Liver (tissue), 9 donors: Measurements from ENCODE around the gene MSANTD4. TPM values are rescaled to one million over a fixed set of nuclear protein-coding genes. Genes with fewer than 3 reads are reported as not detected.

ENCODE experiments used
- DNase-seq: peaks from one replicate; pipeline ENCODE4 v3.0.0-alpha.2; 2017; ENCODE audit warnings: low spot score
- H3K27ac ChIP-seq, 2 donors: one replicate each; pipeline ENCODE4 v1.7.0; 2013; ENCODE audit warnings: inconsistent platforms in 2 of 2, low read length in 2 of 2, control low read depth in 1 of 2, low read depth in 1 of 2, mild to moderate bottlenecking in 1 of 2
- H3K27me3 ChIP-seq, 4 donors: one replicate each; pipeline versions ENCODE4 v1.6.1 to v1.7.0; 2013; ENCODE audit warnings: low read length in 3 of 4, inconsistent platforms in 1 of 4, mild to moderate bottlenecking in 1 of 4, moderate library complexity in 1 of 4; ENCODE audit not compliant: control insufficient read depth in 4 of 4, insufficient read depth in 4 of 4
- H3K36me3 ChIP-seq, 4 donors: one replicate each; pipeline versions ENCODE4 v1.6.1 to v1.7.0; 2013; ENCODE audit warnings: low read length in 3 of 4, mild to moderate bottlenecking in 3 of 4, low read depth in 1 of 4, moderate library complexity in 1 of 4; ENCODE audit not compliant: control insufficient read depth in 4 of 4, insufficient read depth in 3 of 4
- H3K4me1 ChIP-seq, 4 donors: one replicate each; pipeline versions ENCODE4 v1.6.1 to v1.7.0; 2013; ENCODE audit warnings: low read length in 3 of 4, mild to moderate bottlenecking in 3 of 4, moderate library complexity in 1 of 4; ENCODE audit not compliant: control insufficient read depth in 4 of 4, insufficient read depth in 4 of 4
- H3K4me3 ChIP-seq, 3 donors: one replicate each; pipeline versions ENCODE4 v1.6.1 to v1.7.0; 2013; ENCODE audit warnings: low read length in 3 of 3, control low read depth in 1 of 3, low read depth in 1 of 3, mild to moderate bottlenecking in 1 of 3
- H3K9ac ChIP-seq, 2 donors: one replicate each; pipeline ENCODE4 v1.7.0; 2013; ENCODE audit warnings: low read length in 2 of 2, mild to moderate bottlenecking in 2 of 2, moderate library complexity in 2 of 2, control low read depth in 1 of 2, low read depth in 1 of 2
- H3K9me3 ChIP-seq, 4 donors: one replicate each; pipeline versions ENCODE4 v1.6.1 to v1.7.0; 2013; ENCODE audit warnings: low read length in 3 of 4; ENCODE audit not compliant: control insufficient read depth in 4 of 4
- ATF3 ChIP-seq: IDR thresholded peaks from 2 replicates; pipeline ENCODE4 v1.6.1; 2016; ENCODE audit warnings: antibody characterized with exemption
- CTCF ChIP-seq: fragments of 150-350 bp; IDR thresholded peaks from 2 replicates; pipeline ENCODE4 v1.5.1; 2017; ENCODE audit warnings: improper control_type of control experiment, low read depth, low read length; ENCODE audit not compliant: missing input control
- EGR1 ChIP-seq, 2 donors: IDR thresholded peaks; 2 replicates each; pipeline ENCODE4 v1.6.1; 2016 to 2018; ENCODE audit warnings: antibody characterized with exemption in 2 of 2, low read depth in 2 of 2
- FOXA1 ChIP-seq: IDR thresholded peaks from 2 replicates; pipeline ENCODE4 v1.6.1; 2016; ENCODE audit warnings: antibody characterized with exemption
- FOXA2 ChIP-seq: IDR thresholded peaks from 2 replicates; pipeline ENCODE4 v1.6.1; 2016; ENCODE audit warnings: antibody characterized with exemption
- GABPA ChIP-seq, 2 donors: IDR thresholded peaks in 1 of 2; conservative IDR thresholded peaks in 1 of 2; 2 replicates each; pipeline ENCODE4 v1.6.1; 2016; ENCODE audit warnings: antibody characterized with exemption in 2 of 2, mild to moderate bottlenecking in 1 of 2, moderate library complexity in 1 of 2
- HNF4A ChIP-seq, 2 donors: conservative IDR thresholded peaks; 2 replicates each; pipeline ENCODE4 v1.6.1; 2016; ENCODE audit warnings: antibody characterized with exemption in 2 of 2, mild to moderate bottlenecking in 2 of 2
- HNF4G ChIP-seq: IDR thresholded peaks from 2 replicates; pipeline ENCODE4 v1.6.1; 2016; ENCODE audit warnings: antibody characterized with exemption
- JUND ChIP-seq, 2 donors: IDR thresholded peaks; 2 replicates each; pipeline ENCODE4 v1.6.1; 2016; ENCODE audit warnings: antibody characterized with exemption in 2 of 2
- MAX ChIP-seq: IDR thresholded peaks from 2 replicates; pipeline ENCODE4 v1.6.1; 2016; ENCODE audit warnings: antibody characterized with exemption
- NR2F2 ChIP-seq: IDR thresholded peaks from 2 replicates; pipeline ENCODE4 v1.6.1; 2016; ENCODE audit warnings: antibody characterized with exemption
- RAD21 ChIP-seq, 2 donors: IDR thresholded peaks; 2 replicates each; pipeline ENCODE4 v1.6.1; 2016; ENCODE audit warnings: antibody characterized with exemption in 2 of 2, mild to moderate bottlenecking in 2 of 2
- REST ChIP-seq: IDR thresholded peaks from 2 replicates; pipeline ENCODE4 v1.6.1; 2016; ENCODE audit warnings: antibody characterized with exemption, mild to moderate bottlenecking
- RXRA ChIP-seq, 2 donors: IDR thresholded peaks; 2 replicates each; pipeline ENCODE4 v1.6.1; 2017 to 2018; ENCODE audit warnings: antibody characterized with exemption in 2 of 2, mild to moderate bottlenecking in 1 of 2
- SP1 ChIP-seq: IDR thresholded peaks from 2 replicates; pipeline ENCODE4 v1.6.1; 2018; ENCODE audit warnings: antibody characterized with exemption, mild to moderate bottlenecking
- TAF1 ChIP-seq: conservative IDR thresholded peaks from 2 replicates; pipeline ENCODE4 v1.6.1; 2016; ENCODE audit warnings: antibody characterized with exemption, mild to moderate bottlenecking
- YY1 ChIP-seq: IDR thresholded peaks from 2 replicates; pipeline ENCODE4 v1.6.1; 2016; ENCODE audit warnings: antibody characterized with exemption, mild to moderate bottlenecking
- ZBTB33 ChIP-seq: IDR thresholded peaks from 2 replicates; pipeline ENCODE4 v1.6.1; 2016; ENCODE audit warnings: antibody characterized with exemption
- WGBS: extraction: QIAGEN DNeasy Blood & Tissue Kit; methylation state at CpG from one replicate; pipeline ENCODE4 v1.1.7; 2013; 5-methylcytosine and 5-hydroxymethylcytosine counted together
- polyA plus RNA-seq, 2 donors: library from polyadenylated mRNA; stranded (reverse) in 1 of 2; unstranded in 1 of 2; fragments of 200-250 nt in 1 of 2; fragments of >200 nt in 1 of 2; fragmentation: Nextera tagmentation in 1 of 2; extraction: Ambion mirVana in 1 of 2; gene quantifications; one replicate each; pipeline versions ENCODE4 v1.2.1 to v1.2.3, GENCODE V29; 2013 to 2015
- total RNA-seq, 2 donors: library from RNA; depleted of rRNA; stranded (reverse); fragments of >200 nt; gene quantifications; one replicate each; pipeline ENCODE4 v1.2.3, GENCODE V29; 2014
- donor health status: healthy.
- donor health status: healthy.
- donor health status: healthy.
- donor health status: healthy.
- donor health status: healthy.

Gene MSANTD4
- total and polyA plus RNA-seq, 4 donors, result 2.1 to 8.7 (median 5.7) TPM

- DNase-seq, result no peak
- no peaks in the 10 kb centered on the region for H3K9me3 ChIP-seq
- H3K4me1 ChIP-seq, result no peaks in the 10 kb centered on the region
- H3K27ac ChIP-seq, result no peak overlapping the region
- WGBS, result 63% methylated on average over 3 of the region's 3 CpGs
- no peak for TF ChIP-seq SP1
- TF ChIP-seq RXRA (IDR thresholded peaks at IDR 0.05), result peak in 1 of 2 donors; percentile 11
- H3K27me3 ChIP-seq, result no peaks in the 10 kb centered on the region
- H3K4me3 ChIP-seq, result no peak overlapping the region
- H3K9ac ChIP-seq, result no peak overlapping the region
- H3K36me3 ChIP-seq, result no peaks in the 10 kb centered on the region
Measured at GRCh38 chr11:106070606-106071005, 48.6 kb upstream of the MSANTD4 start.

GRCh38 chr11:106063009-106063408 lies 41.0 kb upstream of the MSANTD4 start:
- no peaks in the 10 kb centered on the region for H3K36me3 ChIP-seq
- no peak overlapping the region for H3K4me3 ChIP-seq
- no peaks in the 10 kb centered on the region for H3K4me1 ChIP-seq
- H3K9me3 ChIP-seq, result no peaks in the 10 kb centered on the region
- TF ChIP-seq CTCF, result no peak
- TF ChIP-seq MAX, result no peak
- no peak for TF ChIP-seq SP1
- TF ChIP-seq HNF4A (conservative IDR thresholded peaks at IDR 0.05), result no peak
- TF ChIP-seq ATF3, result no peak
- TF ChIP-seq HNF4G, result no peak
- TF ChIP-seq REST, result no peak
- TF ChIP-seq FOXA2, result no peak
- no peak for TF ChIP-seq RAD21 (IDR thresholded peaks at IDR 0.05)
- TF ChIP-seq JUND (IDR thresholded peaks at IDR 0.05), result no peak
- TF ChIP-seq NR2F2, result no peak
- TF ChIP-seq RXRA (IDR thresholded peaks at IDR 0.05), result no peak
- TF ChIP-seq FOXA1, result no peak
- TF ChIP-seq ZBTB33, result no peak
- TF ChIP-seq GABPA (IDR thresholded peaks at IDR 0.05 in 1 of 2, conservative IDR thresholded peaks at IDR 0.05 in 1 of 2), result no peak
- TF ChIP-seq YY1, result no peak
- no peak for TF ChIP-seq EGR1 (IDR thresholded peaks at IDR 0.05; ENCODE audit: low read depth in 2 of 2)
- no peak for TF ChIP-seq TAF1
- DNase-seq, result no peak
- no peaks in the 10 kb centered on the region for H3K27me3 ChIP-seq
- no peak overlapping the region for H3K9ac ChIP-seq
- no peak overlapping the region for H3K27ac ChIP-seq
